GM21723 (cell line): ENCODE data around the gene CASZ1.

Experiments
- ATAC-seq: cut with Tn5 transposase; IDR thresholded peaks from one replicate; pipeline ENCODE4 v1.9.1; 2021; ENCODE audit warnings: mild to moderate bottlenecking, moderate library complexity; ENCODE audit not compliant: unreplicated experiment

Gene CASZ1

GRCh38 chr1:10643607-10644306 lies 152.7 kb downstream of the CASZ1 start:
- no peak for ATAC-seq

GRCh38 chr1:10642403-10643080 lies 153.9 kb downstream of the CASZ1 start:
- no peak for ATAC-seq

GRCh38 chr1:10641976-10642375 lies 154.5 kb downstream of the CASZ1 start:
- no peak for ATAC-seq

GRCh38 chr1:10640843-10641553 lies 155.4 kb downstream of the CASZ1 start:
- ATAC-seq: no peak

- no peak for ATAC-seq
Observed at GRCh38 chr1:10639775-10640578, 156.5 kb downstream of the CASZ1 start.

GRCh38 chr1:10639011-10639774 lies 157.3 kb downstream of the CASZ1 start:
- no peak for ATAC-seq

- ATAC-seq: no peak
Observed at GRCh38 chr1:10638559-10639005, 157.9 kb downstream of the CASZ1 start.

- no peak for ATAC-seq
Observed at GRCh38 chr1:10637834-10638558, 158.4 kb downstream of the CASZ1 start.

- ATAC-seq: no peak
Observed at GRCh38 chr1:10637400-10637799, 159.0 kb downstream of the CASZ1 start.

GRCh38 chr1:10635992-10636391 lies 160.5 kb downstream of the CASZ1 start:
- no peak for ATAC-seq

- ATAC-seq: no peak
Observed at GRCh38 chr1:10635085-10635896, 161.2 kb downstream of the CASZ1 start.

GRCh38 chr1:10634428-10635084 lies 161.9 kb downstream of the CASZ1 start:
- ATAC-seq: no peak

- ATAC-seq: no peak
Observed at GRCh38 chr1:10634075-10634427, 162.4 kb downstream of the CASZ1 start.

- ATAC-seq: no peak
Observed at GRCh38 chr1:10633416-10633815, 163.0 kb downstream of the CASZ1 start.

GRCh38 chr1:10632691-10633090 lies 163.8 kb downstream of the CASZ1 start:
- no peak for ATAC-seq

- ATAC-seq: no peak
Observed at GRCh38 chr1:10631811-10632593, 164.4 kb downstream of the CASZ1 start.

GRCh38 chr1:10631121-10631810 lies 165.2 kb downstream of the CASZ1 start:
- ATAC-seq: no peak
